Epithelial cell of proximal tubule (primary cell): ENCODE results near the gene MAGI3. TPM values are rescaled to one million over a fixed set of nuclear protein-coding genes. Genes with fewer than 3 reads are reported as not detected.
"Not testable (repeated sequence)": the region's sequence is repeated elsewhere in the genome, so short reads cannot be mapped to it uniquely, and the experiment has no call there.

Experiments used
- DNase-seq: peaks from one replicate; pipeline ENCODE4 v3.0.0-alpha.2; 2011; ENCODE audit warnings: low read depth
- H3K4me3 ChIP-seq: 2 replicates; pipeline ENCODE4 v1.5.1; 2011; ENCODE audit warnings: low read depth, mild to moderate bottlenecking, low read length
- CTCF ChIP-seq: conservative IDR thresholded peaks from 2 replicates; pipeline ENCODE4 v1.5.1; 2012; ENCODE audit warnings: low read depth, mild to moderate bottlenecking, low read length
- total RNA-seq: library from RNA; depleted of rRNA; stranded (reverse); fragments of >200 nt; gene quantifications from 2 replicates; pipeline ENCODE4 v1.2.3, GENCODE V29; 2015

Gene MAGI3
- total RNA-seq, 1 donor from 2014 or later, result 7.0 TPM

GRCh38 chr1:113459279-113459678, 69.0 kb downstream of the MAGI3 start:
- TF ChIP-seq CTCF, result no peak
- no peak overlapping the region for H3K4me3 ChIP-seq
- no peak for DNase-seq

- H3K4me3 ChIP-seq, result no peak overlapping the region
- TF ChIP-seq CTCF, result no peak
Measured at GRCh38 chr1:113467991-113468390, 77.7 kb downstream of the MAGI3 start.

GRCh38 chr1:113478427-113479195, 88.3 kb downstream of the MAGI3 start:
- not testable (repeated sequence) for H3K4me3 ChIP-seq, DNase-seq

More at GRCh38 chr1:113467991-113468390, 77.7 kb downstream of the MAGI3 start:
- no peak for DNase-seq

- TF ChIP-seq CTCF, result no peak
- no peak overlapping the region for H3K4me3 ChIP-seq
- DNase-seq, result no peak
Measured at GRCh38 chr1:113479713-113480676, 89.7 kb downstream of the MAGI3 start.

- not testable (repeated sequence) for H3K4me3 ChIP-seq, DNase-seq
Measured at GRCh38 chr1:113485131-113485530, 94.8 kb downstream of the MAGI3 start.

GRCh38 chr1:113488576-113489177, 98.4 kb downstream of the MAGI3 start:
- no peak for DNase-seq
- no peak for TF ChIP-seq CTCF
- H3K4me3 ChIP-seq, result no peak overlapping the region

- DNase-seq, result no peak
- no peak overlapping the region for H3K4me3 ChIP-seq
- TF ChIP-seq CTCF, result no peak
Measured at GRCh38 chr1:113490384-113490783, 100.1 kb downstream of the MAGI3 start.
